ENCODE results near the gene ZNF281.

ZNF281 gene

GRCh38 chr1:200399860-200400259 lies 10.0 kb downstream of the ZNF281 start:
- no peak for DNase-seq (ENCODE audit: low read depth)
- no peak overlapping the region for H3K4me3 ChIP-seq (ENCODE audit: low read depth, low read length)
- TF ChIP-seq, protein P1, sequence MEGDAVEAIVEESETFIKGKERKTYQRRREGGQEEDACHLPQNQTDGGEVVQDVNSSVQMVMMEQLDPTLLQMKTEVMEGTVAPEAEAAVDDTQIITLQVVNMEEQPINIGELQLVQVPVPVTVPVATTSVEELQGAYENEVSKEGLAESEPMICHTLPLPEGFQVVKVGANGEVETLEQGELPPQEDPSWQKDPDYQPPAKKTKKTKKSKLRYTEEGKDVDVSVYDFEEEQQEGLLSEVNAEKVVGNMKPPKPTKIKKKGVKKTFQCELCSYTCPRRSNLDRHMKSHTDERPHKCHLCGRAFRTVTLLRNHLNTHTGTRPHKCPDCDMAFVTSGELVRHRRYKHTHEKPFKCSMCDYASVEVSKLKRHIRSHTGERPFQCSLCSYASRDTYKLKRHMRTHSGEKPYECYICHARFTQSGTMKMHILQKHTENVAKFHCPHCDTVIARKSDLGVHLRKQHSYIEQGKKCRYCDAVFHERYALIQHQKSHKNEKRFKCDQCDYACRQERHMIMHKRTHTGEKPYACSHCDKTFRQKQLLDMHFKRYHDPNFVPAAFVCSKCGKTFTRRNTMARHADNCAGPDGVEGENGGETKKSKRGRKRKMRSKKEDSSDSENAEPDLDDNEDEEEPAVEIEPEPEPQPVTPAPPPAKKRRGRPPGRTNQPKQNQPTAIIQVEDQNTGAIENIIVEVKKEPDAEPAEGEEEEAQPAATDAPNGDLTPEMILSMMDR (IDR thresholded peaks at IDR 0.05; ENCODE audit: low read depth, low read length, missing control alignments), result no peak
- in situ Hi-C loops (cut with HindIII; ENCODE audit: low sequenced_read_pairs), result no loop called here

GRCh38 chr1:200398373-200398772 lies 11.5 kb downstream of the ZNF281 start:
- no peak overlapping the region for H3K4me3 ChIP-seq (ENCODE audit: low read depth, low read length)
- in situ Hi-C loops (cut with HindIII; ENCODE audit: low sequenced_read_pairs), result no loop called here
- TF ChIP-seq, protein P1 (IDR thresholded peaks at IDR 0.05; ENCODE audit: low read depth, low read length, missing control alignments), result no peak
- no peak for DNase-seq (ENCODE audit: low read depth)

- no peak overlapping the region for H3K4me3 ChIP-seq (ENCODE audit: low read depth, low read length)
- no peak for DNase-seq (ENCODE audit: low read depth)
- TF ChIP-seq, protein P1 (IDR thresholded peaks at IDR 0.05; ENCODE audit: low read depth, low read length, missing control alignments), result no peak
- in situ Hi-C loops (cut with HindIII; ENCODE audit: low sequenced_read_pairs), result no loop called here
Measured at GRCh38 chr1:200392625-200393185, 17.1 kb downstream of the ZNF281 start.

DNA sequence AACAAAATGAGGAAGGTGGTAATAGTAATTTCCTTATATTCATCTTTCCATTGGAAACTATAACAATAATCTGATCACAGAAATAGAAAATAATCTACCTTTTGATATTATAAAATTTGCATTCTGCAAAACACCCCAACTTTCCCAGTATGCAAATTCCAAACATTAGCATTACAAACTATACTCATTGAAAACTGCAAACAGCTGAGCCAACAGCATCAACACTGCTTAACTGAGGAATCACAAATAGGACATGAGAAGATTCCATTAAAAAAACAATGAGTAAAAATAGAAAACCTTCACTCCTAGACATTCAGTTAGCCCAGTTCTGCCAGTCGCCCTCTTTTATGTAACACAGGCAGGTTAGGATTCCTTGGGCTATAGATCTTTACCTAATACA lies 18.1 kb downstream of the ZNF281 start:
- in situ Hi-C loops (cut with HindIII; ENCODE audit: low sequenced_read_pairs), result no loop called here
- H3K4me3 ChIP-seq (ENCODE audit: low read depth, low read length), result no peak overlapping the region
- DNase-seq (ENCODE audit: low read depth), result no peak
- TF ChIP-seq, protein P1 (IDR thresholded peaks at IDR 0.05; ENCODE audit: low read depth, low read length, missing control alignments), result no peak

- TF ChIP-seq, protein P1 (IDR thresholded peaks at IDR 0.05; ENCODE audit: low read depth, low read length, missing control alignments), result no peak
- in situ Hi-C loops (cut with HindIII; ENCODE audit: low sequenced_read_pairs), result no loop called here
- no peak overlapping the region for H3K4me3 ChIP-seq (ENCODE audit: low read depth, low read length)
- no peak for DNase-seq (ENCODE audit: low read depth)
Measured at GRCh38 chr1:200388791-200389190, 21.0 kb downstream of the ZNF281 start.

DNA sequence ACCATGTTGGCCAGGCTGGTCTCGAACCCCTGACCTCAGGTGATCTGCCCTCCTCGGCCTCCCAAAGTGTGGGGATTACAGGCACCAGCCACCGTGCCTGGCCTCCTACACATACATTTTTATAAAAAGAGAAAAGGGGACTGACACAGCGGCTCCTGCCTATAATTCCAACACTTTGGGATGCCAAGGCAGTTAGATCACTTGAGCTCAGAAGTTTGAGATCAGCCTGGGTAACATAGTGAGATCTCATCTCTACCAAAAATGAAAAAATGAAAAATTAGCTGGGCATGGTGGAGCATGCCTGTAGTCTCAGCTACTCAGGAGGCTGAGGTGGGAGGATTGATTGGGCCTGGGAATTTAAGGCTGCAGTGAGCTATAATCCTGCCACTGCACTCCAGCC lies 23.4 kb downstream of the ZNF281 start:
- no peak overlapping the region for H3K4me3 ChIP-seq (ENCODE audit: low read depth, low read length)
- DNase-seq (ENCODE audit: low read depth), result no peak
- TF ChIP-seq, protein P1 (IDR thresholded peaks at IDR 0.05; ENCODE audit: low read depth, low read length, missing control alignments), result no peak
- in situ Hi-C loops (cut with HindIII; ENCODE audit: low sequenced_read_pairs), result no loop called here
